Brain pericyte (primary cell): ENCODE data around the gene LALBA.
"Not testable (repeated sequence)": the region's sequence is repeated elsewhere in the genome, so short reads cannot be mapped to it uniquely, and the experiment has no call there.

Experiments
- DNase-seq: peaks from one replicate; pipeline ENCODE4 v3.0.0-alpha.2; 2012; ENCODE audit warnings: low read depth, low spot score

The LALBA gene

DNA sequence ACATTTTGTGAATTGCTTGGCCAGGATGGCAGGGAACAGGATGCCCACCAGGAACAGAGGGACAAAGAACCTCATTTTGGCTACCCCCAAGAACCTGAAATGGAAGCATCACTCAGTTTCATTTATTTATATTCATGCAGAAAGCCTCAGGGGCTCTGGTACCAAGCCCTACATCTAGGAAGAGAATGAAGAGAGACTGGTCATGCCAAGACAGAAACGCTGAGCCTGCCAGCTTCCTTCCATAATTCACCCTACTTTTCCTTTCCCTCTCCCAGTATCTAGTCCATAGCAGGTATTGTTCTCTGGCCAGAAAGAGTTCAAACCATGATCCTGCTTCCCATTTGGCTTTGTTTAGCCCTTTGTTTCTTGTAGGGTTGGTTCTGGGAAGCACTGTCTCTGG is at the start of gene LALBA:
Gene LALBA (minus strand): TSS at position 101 of the 400 bp plus-strand sequence. CDS start 26 bp downstream, at position 75.
- DNase-seq = no peak

DNA sequence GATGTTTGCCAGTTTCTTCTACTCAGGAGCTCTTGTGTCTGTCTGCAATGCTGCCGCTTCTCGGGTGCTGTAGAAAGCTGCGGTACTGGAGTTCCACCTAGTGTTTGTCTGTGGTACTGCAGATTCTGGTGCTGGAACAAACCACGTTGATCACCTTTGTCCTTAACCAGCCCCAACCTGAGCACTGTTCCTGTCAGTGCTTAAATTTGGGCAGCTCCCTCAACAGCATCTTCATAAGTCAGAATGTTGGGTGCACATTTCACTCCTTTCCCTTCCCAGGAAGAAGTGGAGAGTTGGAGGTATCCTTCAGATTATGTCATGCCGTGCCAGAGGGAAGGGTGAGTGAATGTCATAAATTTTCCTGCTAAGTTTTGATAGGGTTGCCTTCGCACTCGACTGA is 48.7 kb upstream of the LALBA start:
- DNase-seq = no peak

DNA sequence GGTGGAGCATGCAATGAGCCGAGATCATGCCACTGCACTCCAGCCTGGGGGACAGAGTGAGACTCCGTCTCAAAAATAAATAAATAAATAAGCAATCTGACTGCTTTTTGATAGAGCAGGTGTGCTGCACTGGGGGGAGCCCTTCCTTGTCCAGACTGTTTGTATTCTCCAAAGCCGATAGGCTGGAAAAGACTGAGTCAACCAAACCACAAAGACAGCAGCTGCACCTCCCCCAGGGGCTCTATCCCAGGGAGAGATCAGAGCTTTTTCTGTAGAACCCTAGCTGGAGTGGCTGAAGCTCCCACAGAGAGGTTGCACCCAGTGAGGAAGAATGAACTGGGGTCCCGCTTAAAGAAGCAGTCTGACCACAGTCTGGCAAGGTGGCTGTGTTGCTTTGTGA is 45.8 kb upstream of the LALBA start:
- no peak for DNase-seq

DNA sequence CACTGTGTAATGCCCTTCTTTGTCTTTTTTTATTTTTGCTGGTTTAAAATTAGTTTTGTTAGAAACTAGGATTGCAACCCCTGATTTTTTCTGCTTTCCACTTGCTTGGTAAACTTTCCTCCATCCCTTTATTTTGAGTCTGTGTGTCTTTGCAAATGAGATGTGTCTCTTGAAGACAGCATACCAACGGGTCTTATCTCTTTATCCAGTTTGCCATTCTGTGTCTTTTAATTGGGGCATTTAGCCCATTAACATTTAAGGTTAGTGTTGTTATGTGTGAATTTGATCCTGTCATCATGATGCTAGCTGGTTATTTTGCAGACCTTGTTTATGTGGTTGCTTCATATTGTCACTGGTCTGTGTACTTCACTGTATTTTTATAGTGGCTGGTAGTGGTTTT is 43.5 kb upstream of the LALBA start:
- DNase-seq = no peak

DNA sequence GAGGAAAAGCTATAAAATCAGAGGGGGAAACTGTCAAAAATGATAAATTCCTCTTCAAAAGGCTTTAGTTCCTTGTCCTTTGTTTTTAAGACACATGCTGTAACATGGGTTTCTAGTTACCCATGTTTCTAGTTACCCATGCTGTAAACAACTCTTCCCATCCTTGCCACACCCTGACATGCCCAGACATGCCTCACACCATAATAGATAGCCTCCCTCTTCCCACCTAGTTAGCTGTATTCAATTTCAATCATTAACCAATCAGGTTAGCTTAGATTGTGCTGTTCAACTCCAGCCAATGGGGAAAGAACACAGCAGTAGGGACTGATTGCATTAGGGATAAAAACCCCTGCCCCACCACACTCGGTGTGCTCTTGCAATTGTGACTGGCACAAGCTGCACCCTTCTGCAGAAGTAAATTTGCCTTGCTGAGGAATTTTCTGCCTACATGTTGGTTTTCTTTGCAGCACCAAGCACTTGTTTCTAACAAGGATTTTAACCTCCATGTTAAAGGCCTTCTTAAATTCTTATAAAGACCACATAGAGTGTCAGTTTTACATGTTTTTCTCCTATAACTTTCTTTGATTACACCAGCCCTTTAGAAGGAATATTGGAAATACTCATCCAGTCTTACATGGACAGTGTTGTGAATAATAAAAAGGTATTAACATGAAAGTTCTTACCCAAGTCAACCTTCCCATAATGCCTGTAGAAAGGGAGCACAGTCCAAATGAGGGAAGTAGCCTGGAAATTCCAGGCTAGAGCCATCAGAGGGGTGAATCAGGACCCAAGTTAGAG is 32.5 kb upstream of the LALBA start:
- no peak for DNase-seq

DNA sequence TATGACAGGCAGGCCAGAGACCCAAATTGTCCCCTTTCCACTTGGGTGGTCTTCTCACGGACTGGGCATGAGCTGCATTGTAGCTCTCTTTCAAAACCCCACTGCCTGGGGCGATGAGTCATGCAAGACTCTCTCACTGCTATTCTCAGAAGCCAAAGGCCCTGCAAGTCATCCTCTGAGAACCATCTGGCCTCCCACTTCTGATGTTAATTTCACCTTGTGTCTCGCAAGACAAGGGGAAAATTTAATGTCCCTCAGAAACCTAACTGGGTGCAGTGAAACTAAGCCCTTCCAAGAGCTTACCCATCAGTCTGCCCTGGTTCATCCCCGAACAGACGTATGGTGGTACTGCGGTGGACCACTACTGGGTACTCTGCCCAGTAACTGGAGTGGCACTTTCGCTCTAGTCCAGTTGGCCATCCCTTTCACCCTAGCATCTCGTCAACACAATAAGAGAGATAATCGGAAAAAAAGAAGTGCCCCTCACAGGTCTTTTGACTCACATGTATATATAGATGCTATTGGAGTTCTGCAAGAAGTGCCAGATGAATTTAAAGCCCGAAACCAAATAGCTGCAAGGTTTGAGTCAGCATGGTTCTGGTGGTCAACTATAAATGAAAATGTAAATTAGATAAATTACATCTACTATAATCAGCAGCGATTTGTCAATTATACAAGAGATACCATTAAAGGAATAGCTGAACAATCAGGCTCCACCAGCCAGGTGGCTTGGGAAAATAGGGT is 31.3 kb upstream of the LALBA start:
- no peak for DNase-seq

DNA sequence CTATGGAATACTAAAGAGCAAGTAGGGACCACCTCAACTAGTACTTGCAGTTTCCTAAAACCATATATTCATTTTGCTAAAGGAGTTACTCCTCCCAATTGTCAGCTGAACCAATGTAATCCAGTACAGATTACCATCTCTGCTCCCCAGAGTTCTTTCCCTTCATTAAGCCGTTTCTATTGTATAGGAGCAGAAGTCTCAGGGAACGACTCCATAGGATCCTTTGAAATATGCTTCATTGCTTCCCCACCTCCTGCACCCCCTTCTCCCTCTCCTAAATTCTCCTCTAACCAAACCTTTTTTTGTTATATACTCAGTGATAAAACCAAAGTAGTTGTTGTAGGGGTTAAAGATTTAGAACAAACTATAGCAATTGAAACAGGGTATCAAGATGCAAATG is 30.7 kb upstream of the LALBA start:
- no peak for DNase-seq

DNA sequence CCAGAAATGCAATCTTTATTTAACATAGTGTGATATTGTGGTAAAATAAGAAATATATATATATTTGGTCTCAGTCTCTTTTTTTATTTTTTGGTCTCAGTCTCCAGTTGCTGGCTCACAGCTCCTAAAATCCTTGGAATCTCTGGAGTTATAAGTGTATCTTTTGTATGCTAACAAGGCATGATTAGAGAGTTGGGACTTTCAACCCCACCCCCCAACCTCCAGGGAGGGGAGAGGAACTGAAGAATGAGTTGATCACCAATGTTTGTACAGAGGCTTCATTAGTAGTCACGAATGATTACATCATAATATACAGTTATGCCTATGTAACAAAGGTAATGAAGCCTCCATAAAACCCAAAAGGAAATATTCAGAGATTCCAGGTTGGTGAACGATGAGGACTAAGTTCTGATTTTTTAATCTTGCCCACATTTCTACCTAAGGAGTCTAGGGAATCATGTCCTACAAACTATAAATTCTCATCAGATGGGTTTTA is 22.8 kb upstream of the LALBA start:
- no peak for DNase-seq

DNA sequence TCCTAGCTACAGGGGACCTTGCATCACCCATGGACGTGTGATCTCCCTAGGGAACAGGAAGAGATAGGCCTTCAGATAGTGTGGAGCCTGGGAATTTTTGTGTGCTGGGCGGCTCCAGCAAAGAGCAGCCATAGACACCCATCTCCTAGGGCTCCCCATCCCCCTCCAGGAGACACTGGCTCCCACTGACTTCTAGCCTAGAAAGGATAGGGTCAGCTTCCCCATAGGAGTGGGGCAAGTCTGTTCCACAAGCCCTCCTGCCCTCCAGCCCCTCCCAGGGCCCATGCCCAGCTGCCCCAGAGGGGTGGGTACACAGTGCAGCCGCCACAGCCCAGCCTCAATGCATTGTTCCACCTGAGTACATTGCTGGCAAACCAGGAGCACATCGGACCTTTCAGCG is 16.5 kb upstream of the LALBA start:
- no peak for DNase-seq

DNA sequence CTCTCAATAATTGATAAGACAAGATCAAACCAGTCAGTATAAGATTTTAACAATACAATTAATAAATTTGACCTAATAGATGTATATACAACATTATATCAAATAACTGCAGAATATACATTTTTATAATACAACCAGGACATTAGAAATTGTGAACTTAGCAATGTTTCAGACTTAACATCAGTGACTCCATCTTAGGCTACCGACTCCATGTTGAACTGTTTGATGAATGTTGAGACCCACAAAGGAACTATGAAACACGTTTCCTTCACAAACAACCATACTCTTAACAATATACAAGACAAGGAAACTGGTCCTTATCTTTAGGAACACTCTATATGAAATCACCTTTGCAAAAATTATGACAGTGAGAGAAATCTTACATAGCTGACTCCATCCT is 13.9 kb upstream of the LALBA start:
- DNase-seq = no peak

DNA sequence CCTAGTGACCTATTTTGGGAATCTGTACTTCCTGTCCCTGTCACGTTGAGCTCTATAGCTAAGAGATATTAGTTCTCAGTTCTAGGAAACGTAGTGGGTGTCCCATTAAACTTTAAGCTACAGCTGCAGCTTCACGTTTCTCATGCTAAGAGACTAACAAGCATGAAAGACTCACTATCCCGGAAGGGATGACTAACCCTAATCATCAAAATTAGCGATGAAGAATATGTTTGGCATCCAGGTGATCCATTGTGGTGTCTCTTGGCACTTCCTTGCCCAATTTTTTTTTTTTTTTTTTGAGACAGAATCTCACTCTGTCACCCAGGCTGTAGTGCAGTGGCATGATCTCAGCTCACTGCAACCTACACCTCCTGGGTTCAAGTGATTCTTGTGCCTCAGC is 11.0 kb upstream of the LALBA start:
- no peak for DNase-seq

DNA sequence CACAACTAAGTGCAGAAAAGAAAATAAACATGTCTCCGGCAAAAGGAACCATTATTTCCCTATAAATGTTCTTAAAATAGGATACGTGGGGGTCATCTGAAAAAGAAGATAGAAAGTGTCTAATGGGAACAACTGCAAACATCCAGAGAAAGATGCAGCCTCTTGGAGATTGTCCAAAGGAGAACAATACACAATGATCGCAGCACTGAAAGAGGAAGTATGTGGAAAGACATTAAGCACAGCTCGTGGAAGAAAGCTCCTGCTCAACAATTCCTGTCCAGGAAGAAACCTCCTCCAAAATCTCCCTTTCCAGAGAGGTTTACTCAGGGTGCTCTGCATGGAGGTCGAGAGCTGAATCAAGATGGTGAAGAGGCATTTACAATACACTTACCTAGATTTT is 2.5 kb upstream of the LALBA start:
- DNase-seq = no peak

DNA sequence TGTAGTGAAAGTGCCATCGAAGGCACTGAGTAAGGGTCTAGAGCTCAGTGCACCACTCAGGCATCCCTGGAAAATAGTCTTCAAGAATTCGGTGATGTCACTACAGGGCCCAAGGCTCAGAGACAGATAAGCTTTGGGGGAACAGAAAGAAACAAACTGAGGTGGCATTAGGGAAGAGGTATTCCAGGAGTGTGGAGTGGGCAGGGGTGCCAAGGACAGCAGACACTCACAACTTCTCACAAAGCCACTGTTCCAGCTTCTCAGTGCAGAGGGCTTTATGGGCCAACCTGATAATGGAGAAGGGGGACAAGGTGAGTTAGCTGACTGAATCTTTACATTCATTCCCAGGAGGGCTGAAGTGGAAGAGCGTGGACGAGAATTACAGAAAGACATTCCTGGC is 2.1 kb downstream of the LALBA start:
- no peak for DNase-seq

DNA sequence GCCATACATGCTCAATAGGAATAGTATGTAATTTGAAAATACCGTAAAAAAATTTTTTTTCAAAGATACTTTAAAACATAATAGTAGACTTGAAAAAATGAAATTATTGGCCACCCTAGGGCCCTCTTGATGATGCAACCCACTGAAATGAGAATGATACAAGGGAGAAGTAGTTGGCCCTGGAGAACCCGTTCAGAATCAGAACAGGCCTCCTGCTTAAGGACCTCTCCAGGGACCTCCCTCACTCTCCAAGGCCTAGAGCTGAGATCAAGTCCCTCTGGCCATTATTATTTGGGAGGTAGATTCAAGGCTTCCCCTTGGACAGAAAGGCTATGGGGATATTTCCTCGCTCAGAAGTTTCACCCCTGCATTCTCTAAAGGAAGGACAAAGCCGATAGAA is 11.9 kb downstream of the LALBA start:
- no peak for DNase-seq

DNA sequence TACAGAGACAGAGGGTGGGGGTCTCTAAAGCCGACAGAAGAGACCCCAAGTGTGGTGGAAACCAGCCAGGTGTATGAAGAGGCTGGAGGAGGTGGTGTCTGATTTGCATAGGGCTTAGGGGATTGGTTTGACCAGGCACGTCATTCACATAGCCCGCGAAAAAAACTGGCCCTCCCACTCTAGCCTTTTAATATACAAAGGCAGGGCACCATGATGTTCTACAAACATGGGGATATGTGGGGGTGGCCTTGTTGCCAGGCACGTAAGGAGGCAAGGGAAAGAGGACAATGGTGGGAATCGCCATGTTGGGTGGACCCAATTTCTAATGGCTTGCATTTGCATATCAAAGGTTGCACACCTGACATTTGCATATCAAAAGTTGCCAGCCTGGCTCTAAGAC is 13.2 kb downstream of the LALBA start:
- DNase-seq = no peak

DNA sequence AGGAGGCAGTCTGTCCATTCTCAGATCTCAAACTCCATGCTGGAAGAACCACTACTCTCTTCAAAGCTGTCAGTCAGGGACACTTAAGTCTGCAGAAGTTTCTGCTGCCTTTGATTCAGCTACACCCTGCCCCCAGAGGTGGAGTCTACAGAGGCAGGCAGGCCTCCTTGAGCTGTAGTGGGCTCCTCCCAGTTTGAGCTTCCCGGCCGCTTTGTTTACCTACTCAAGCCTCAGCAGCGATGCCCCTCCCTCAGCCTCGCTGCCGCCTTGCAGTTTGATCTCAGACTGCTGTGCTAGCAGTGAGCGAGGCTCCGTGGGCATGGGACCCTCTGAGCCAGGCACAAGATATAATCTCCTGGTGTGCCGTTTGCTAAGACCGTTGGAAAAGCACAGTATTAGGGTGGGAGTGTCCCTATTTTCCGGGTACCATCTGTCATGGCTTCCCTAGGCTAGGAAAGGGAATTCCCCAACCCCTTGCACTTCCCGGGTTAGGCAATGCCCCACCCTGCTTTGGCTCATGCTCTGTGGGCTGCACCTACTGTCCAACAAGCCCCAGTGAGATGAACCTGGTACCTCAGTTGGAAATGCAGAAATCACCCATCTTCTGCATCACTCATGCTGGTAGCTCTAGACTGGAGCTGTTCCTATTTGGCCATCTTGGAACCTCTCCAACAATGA is 16.0 kb downstream of the LALBA start:
- DNase-seq = not testable (repeated sequence)

DNA sequence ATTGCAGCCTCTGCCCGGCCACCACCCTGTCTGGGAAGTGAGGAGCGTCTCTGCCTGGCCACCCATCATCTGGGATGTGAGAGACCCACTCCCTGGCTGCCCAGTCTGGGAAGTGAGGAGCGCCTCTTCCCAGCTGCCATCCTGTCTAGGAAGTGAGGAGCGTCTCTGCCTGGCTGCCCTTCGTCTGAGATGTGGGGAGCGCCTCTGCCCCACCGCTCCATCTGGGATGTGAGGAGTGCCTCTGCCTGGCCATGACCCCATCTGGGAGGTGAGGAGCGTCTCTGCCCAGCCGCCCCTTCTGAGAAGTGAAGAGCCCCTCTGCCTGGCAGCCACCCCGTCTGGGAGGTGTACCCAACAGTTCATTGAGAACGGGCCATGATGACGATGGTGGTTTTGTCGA is 18.2 kb downstream of the LALBA start:
- DNase-seq = not testable (repeated sequence)

DNA sequence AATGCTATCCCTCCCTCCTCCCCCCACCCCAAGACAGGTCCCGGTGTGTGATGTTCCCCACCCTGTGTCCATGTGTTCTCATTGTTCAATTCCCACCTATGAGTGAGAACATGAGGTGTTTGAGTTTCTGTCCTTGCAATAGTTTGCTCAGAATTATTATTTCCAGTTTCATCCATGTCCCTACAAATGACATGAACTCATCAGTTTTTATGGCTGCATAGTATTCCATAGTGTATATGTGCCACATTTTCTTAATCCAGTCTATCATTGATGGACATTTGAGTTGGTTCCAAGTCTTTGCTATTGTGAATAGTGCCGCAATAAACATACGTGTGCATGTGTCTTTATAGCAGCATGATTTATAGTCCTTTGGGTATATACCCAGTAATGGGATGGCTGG is 22.8 kb downstream of the LALBA start:
- DNase-seq = not testable (repeated sequence)

DNA sequence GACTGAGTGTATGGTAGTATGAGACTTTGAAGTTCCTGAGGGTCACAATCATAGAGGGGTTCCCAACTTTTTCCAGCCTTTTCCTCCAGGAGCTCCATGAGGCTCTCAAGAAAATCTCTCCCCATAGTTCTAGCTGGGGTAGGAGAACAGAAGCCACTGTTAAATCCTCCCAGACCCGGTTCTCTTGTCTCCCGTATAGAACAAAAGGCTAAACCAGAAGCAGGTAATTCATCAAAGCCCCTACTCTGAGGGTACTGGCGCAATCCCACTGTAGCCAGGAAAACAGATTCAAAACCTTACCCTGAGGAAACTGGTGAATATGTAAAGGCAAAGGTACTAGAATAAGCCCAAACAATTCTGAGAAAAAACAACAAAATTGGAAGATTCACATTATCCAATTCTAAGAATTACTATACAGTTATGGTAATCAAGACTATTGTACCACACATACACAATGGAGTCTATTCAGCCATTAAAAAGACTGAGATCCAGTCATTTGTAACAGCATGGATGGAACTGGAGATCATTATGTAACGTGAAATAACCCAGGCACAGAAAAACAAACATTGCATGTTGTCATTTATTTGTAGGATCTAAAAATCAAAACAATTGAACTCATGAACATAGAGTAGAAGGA is 23.9 kb downstream of the LALBA start:
- no peak for DNase-seq

DNA sequence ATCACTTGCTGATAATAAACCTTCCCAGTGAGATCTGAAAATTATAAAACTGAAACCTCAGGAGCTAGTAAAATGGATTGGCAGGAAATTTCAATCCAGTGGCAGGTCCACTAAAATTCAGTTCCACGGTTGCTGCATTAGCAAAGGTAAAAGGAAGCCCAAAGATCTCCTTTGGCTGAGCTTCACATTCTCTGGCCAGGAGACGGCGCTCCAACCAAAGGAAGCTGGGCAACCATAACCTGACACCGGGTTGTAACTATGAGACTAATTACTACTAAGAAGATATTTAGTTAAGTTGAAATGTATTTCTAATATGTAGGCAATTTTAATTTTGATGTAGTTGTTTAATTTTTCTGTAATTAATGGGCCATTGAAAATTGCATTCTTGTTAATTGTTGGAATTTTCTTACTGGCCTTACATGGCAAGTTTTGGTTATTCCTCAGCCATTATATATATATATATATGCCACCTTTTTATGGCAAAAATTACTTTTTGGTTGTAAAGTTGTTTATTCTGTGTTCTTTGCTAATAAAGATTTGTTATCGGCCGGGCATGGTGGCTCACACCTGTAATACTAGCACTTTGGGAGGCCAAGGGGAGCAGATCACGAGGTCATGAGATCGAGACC is 27.4 kb downstream of the LALBA start:
- no peak for DNase-seq

DNA sequence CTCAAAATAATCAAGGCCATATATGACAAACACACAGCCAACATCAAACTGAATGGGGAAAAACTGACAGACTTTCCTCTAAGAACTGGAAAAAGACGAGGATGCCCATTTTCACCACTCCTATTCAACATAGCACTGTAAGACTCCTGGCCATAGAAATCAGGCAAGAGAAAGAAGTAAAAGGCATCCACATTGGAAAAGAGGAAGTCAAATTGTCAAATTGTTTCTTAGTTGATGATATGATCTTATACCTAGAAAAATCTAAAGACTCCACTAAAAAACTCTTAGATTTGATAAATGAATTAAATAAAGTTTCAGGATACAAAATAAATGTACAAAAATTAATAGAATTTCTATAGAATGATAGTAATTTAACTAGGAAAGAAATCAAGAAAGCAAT is 33.2 kb downstream of the LALBA start:
- DNase-seq = no peak

DNA sequence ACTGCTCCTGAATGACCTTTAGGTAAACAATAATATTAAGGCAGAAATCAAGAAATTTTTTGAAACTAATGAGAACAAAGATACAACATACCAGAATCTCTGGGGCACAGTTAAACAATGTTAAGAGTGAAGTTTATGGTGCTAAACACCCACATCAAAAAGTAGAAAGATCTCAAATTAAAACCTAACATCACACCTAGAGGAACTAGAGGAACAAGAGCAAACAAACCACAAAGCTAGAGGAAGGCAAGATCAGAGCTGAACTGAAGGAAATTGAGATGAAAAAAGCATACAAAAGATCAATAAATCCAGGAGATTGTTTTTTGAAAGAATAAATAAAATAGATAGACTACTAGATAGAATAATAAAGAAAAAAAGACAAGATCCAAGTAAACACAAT is 37.2 kb downstream of the LALBA start:
- no peak for DNase-seq
